NK-92 (cell line): ENCODE results near the gene FAM110C.
"Not testable (repeated sequence)": the region's sequence is repeated elsewhere in the genome, so short reads cannot be mapped to it uniquely, and the experiment has no call there.

Experiments
- DNase-seq: peaks from one replicate; lab custom pipeline; 2025; ENCODE audit not compliant: unreplicated experiment; lab: John Stamatoyannopoulos, UW

FAM110C gene, protein sequence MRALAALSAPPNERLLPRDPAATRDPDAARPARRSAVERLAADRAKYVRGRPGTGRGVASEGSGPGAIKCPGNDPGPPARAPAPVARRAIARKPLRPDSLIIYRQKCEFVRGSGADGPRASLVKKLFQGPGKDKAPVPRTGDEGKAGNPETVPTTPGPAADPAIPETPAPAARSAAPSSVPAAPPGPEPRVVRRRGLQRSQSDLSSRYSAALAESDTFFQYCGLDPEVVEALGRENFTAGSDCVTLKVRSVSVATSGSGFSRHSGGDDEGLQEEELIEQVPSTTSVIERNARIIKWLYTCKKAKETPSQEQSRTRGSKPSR

DNA sequence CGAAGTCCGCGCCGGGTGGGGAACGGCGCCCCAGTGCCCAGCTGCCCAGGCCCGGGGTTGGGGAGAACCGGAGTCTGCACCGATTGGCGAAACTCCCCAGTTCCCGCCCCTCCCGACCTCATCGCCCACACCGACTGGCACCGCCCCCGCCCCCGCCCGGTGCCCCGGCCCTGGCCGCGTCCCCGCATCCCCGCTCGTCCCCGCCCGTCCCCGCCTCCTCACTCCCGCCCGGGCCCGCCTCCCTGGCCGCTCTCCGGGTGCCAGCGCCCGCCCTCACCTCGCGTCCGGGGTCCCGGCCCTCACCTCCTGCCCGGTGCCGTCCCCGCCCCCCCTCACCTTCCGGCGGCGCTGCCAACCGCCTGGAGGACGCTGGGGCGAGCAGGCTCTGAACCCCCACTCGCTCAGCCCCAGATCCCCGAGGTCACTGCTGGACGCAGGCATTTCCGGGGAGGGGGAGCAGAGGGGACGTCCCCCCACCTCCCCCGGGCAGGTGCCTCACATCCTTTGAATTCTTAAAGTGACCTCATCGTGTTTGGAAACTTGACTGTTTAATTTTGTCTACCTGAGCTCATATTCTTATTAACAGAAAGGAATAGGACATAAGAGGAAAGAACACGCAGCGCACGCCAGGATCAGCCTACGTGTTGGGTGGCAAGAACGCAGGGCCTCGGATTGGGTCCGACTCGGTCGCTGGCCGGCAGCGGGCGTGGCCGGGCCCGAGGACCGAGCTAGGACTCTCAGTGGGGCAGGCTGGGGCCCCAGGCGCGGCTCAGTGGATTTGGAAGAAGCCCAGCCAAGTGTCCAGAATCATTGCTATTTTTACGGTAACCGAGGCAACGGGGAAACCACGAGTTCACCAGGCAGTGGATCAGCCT lies at the start of gene FAM110C:
FAM110C (minus strand) TSS at position 35 of the 875 bp plus-strand sequence. CDS start 120 bp downstream, outside the sequence.
- DNase-seq: no peak

- DNase-seq: no peak
These were observed 46.0 kb upstream of the FAM110C start for GRCh38 chr2:92326-92725.

DNA sequence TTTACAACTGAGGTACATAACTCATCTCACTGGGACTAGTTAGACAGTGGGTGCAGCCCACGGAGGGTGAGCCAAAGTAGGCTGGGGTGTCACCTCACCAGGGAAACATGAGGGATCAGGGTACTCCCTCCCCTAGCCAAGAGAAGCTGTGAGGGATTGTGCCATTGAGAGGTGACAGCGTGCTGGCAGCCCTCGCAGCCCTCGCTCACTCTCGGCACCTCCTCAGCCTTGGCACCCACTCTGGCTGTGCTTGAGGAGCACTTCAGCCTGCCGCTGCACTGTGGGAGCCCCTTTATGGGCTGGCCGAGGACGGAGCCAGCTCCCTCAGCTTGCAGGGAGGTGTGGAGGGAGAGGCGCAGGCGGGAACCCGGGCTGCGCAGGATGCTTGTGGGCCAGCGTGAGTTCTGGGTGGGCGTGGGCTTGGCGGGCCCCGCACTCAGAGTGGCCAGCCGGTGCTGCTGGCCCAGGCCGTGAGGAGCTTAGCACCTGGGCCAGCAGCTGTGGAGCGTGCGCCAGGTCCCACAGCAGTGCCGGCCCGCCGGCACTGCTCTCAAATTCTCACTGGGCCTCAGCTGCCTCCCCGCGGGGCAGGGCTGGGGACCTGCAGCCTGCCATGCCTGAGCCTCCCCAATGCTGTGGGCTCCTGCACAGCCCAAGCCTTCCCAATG lies 44.5 kb upstream of the FAM110C start:
- DNase-seq: no peak

DNA sequence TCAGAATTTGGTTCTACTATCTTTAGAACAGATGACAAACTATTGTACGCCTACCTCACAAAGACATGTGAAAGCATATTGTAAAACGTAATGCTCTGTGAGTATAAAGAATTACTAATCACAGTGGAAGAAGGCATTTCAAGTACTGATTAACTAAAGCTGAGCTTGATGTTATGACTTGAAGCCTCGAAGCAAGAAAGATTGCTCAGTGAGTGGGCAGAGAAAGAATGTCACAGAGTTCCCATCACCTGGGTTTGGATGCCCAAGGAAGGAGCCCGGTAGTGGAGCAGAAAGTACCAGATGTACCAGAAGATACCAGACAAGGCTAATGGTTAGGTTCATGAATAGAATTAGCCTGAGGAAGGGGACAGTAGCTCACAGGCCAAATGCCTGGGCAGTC lies 39.5 kb upstream of the FAM110C start:
- DNase-seq: no peak

- DNase-seq: no peak
These were observed 37.8 kb upstream of the FAM110C start for GRCh38 chr2:84121-84520.

DNA sequence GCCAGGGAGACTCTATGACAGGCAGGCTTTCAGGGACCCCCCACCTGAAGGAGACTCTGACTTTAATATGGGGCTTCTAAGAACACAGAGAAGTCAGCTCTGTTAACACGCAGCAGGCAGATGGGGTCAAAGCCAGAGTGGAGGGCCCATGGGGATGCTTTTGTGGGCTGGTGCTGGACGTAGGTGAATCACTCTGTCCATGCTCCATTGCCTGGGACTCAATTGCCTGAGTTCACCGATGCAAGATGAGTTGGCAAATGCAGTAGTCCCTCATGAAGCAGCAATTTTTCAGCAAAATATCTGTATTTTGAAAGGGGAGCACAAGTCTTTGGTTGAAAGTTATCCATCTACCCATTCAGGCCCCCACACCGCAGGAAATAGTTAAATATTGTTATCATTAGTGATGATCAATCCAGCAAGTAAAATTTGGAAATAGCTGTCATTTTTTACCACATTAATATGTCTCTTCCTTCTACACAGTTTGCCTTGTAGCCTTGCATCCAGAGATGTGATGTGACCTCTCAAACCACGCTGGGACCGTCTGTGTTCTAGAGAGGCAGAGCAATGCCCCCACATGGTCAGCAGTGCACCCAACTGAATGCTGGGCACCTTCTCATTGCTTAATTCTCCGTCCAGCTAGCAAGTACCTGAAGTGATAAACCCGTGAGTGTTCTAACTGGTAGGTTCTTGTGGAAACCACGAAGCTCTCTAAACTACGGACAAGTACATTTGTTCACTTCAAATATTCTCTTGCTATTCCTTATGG lies 34.8 kb upstream of the FAM110C start:
- DNase-seq: no peak

DNA sequence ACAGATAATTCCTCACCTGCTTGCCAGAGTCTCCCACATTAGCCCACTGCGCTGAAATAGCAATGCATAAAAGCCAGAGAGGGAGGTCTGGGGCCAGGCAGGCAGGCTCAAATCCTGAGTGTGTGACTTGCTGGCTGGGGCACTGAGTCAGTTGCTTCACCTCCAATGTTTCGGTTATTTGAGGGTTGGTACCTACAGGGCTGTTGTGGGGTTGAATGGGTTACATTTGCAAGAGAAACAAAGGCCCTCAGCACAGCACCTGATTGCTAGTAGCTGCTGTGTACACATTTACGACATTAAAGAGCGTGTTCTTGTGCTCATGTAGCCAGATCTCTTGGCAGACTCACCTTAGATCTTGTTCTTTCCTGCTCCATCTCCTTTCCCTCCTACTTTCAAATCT lies 34.1 kb upstream of the FAM110C start:
- DNase-seq: no peak

- DNase-seq: no peak
These were observed 25.2 kb upstream of the FAM110C start for GRCh38 chr2:71309-72035.

DNA sequence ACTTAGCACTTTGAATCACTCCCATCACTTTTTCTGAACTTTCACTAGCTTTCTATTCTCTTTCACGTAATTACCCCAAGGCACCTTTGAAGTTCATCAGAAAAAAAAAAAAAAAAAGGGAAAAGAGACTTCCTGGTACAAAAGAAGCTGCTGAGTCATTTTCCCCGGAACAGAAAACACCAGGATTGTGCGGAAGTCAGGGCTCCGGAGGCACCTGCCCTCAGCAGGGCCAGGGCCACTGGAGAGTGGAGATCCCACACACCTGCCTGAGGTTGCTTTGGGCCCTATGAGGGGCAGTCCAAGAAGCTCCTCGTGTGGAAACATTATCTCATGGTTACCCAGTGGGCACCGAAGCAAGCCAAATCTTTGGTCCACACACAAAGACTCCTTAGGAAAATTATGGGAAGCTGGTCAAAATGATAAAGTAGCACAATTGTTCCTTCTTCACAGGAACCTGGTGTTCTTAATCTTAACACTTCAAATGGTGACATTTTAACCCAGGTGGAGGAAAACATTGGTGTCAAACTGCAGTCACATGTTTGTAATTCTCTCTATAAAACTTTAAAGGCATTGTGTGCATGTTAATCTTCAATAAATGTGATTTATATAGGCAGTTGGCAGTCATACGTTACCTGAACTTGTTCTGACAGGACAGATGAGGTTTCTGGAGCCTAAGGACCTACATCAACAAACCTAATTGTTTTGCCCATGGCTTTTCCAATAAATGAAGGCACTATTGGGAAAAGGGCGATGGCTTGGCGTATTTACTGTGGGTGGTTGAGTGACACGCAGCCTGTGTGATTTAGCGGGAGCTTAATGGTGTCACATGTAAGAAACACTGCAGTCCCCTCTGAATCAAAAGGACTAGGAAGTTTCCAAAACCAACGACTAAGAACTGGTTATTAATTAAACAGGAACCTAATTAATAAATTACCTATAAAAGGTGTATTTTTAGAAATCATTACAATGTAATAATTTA lies 23.4 kb upstream of the FAM110C start:
- DNase-seq: no peak

DNA sequence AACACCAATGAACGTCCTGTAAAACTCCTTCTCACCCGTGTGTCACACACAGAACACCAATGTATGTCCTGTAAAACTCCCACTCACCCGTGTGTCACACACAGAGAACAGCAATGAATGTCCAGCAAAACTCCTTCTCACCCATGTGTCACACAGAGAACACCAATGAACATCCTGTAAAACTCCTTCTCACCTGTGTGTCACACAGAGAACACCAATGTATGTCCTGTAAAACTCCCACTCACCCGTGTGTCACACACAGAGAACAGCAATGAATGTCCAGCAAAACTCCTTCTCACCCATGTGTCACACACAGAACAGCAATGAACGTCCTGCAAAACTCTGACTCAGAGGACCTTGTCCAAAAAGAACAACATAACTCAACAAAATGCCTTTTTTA lies 22.3 kb upstream of the FAM110C start:
- DNase-seq: not testable (repeated sequence)

GRCh38 chr2:66853-67252 lies 20.5 kb upstream of the FAM110C start:
- no peak for DNase-seq

GRCh38 chr2:65121-65520 lies 18.8 kb upstream of the FAM110C start:
- no peak for DNase-seq

DNA sequence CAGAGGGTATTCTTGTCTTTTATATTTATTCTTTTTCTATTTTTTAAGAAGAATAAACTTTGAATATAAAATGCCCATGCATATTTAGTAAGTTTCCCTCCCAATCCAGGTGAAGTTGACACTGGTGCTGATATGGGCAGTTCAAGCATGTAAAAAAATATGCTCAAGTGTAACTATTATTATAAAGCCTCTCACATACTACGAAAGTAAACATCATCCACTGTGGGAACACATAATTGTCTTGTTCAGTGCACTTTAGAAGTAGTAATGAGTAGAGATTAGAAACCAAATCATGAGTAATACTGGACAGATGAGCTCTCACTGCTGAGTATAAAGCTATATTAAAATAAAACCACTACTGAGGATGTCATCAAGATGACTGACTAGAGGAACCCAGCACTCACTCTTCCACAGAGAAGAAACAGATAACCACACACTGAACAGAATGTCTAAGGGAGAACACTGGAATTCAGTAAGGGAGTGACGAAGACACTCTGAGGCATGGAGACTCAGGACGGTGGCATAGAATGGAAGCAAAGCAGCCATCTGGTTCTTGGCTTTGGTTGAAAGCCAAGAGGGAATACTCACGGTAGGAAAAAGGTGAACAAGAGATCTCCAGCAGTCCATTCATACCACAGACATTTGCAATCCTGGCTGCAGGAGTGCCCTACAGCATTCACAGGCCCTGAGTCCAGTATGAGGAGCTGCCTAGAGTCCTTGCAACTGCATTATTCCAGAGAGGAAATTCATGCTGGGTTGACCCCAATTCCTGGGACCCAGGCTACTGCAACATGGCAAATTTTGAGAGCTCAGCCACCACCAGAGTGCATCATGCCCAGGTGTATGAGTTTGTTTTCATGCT lies 9.5 kb upstream of the FAM110C start:
- no peak for DNase-seq

GRCh38 chr2:51613-52012 lies 5.3 kb upstream of the FAM110C start:
- no peak for DNase-seq

DNA sequence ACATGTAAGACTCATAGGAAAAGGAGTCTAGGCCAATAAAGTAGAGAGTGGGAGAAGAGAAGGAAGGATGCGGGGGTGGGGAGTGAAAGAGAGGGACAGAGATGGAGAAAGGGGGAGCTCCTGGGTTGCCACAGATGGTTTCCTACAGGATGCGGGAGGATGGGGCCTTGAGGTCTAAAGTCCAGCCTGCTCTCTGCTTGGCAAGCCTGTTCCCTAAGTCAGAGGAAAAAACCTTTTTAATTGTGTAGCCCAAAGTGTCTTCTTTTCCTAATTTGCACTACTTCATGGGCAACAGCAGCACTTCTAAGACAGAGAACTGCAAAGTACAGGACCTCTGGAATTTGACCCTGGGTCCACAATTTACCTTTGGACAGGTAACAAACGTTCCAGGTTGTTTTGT lies 1.4 kb upstream of the FAM110C start:
- no peak for DNase-seq

DNA sequence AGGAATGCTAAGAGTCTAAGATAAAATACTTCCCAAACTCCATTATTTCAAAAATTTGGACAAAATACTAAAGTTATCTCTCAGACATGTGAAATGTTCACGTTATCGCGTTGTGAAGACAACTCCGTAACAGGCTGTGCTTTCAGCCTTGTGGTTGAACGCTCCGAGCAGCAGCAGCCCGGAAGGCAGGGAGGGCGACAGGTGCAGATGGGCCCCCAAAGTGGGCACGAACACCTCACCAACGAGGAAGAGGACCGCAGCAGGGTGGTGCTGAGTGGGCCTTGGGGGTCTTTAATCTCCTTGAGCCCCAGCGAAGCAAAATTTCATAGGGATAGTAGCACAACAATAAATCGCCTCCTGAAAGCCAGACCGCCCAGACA lies 1.0 kb upstream of the FAM110C start:
- DNase-seq: no peak

DNA sequence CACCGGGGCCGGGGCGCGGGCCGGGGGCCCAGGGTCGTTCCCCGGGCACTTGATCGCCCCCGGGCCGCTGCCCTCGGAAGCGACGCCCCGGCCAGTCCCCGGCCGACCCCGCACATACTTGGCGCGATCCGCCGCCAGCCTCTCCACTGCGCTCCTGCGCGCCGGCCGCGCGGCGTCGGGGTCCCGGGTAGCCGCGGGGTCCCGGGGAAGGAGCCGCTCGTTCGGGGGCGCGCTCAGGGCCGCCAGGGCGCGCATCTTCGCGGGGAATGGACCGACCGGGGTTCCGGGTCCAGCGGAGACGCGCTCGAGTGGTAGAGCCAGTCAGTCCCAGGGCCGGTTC lies 204 bp downstream of the FAM110C start:
- no peak for DNase-seq

GRCh38 chr2:45342-46130 lies 769 bp downstream of the FAM110C start:
- no peak for DNase-seq
